Measurements from ENCODE around the gene TMEM60. TPM values are rescaled to one million over a fixed set of nuclear protein-coding genes. Genes with fewer than 3 reads are reported as not detected.

TMEM60 gene
- total and polyA plus RNA-seq, 11 donors: 5.4 to 16.3 (median 8.7) TPM

- intact Hi-C loops (cut with DNase I): no loop called here
- Histone ChIP-seq H3K27me3 (no peaks in the 10 kb centered on the region), H3K36me3 (no peaks in the 10 kb centered on the region), H3K4me3 (no peak overlapping the region), H3K4me1 (peaks cover 0 to 40% (median 10%) of the 10 kb centered on the region in 12 donors), H3K9me3 (peaks cover 0 to 4% (median 0%) of the 10 kb centered on the region in 12 donors), H3K27ac (no peak overlapping the region)
- WGBS, 4 donors: 92 to 100% (median 99%) methylated on average over 1 of the region's 1 CpG
- TF ChIP-seq, protein P1, sequence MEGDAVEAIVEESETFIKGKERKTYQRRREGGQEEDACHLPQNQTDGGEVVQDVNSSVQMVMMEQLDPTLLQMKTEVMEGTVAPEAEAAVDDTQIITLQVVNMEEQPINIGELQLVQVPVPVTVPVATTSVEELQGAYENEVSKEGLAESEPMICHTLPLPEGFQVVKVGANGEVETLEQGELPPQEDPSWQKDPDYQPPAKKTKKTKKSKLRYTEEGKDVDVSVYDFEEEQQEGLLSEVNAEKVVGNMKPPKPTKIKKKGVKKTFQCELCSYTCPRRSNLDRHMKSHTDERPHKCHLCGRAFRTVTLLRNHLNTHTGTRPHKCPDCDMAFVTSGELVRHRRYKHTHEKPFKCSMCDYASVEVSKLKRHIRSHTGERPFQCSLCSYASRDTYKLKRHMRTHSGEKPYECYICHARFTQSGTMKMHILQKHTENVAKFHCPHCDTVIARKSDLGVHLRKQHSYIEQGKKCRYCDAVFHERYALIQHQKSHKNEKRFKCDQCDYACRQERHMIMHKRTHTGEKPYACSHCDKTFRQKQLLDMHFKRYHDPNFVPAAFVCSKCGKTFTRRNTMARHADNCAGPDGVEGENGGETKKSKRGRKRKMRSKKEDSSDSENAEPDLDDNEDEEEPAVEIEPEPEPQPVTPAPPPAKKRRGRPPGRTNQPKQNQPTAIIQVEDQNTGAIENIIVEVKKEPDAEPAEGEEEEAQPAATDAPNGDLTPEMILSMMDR (IDR thresholded peaks at IDR 0.05): no peak
- TF ChIP-seq POLR2A (IDR thresholded peaks at IDR 0.05): no peak
- ATAC-seq (no peak), DNase-seq (no peak)
These were observed 34.9 kb upstream of the TMEM60 start for GRCh38 chr7:77833136-77833535.

DNA sequence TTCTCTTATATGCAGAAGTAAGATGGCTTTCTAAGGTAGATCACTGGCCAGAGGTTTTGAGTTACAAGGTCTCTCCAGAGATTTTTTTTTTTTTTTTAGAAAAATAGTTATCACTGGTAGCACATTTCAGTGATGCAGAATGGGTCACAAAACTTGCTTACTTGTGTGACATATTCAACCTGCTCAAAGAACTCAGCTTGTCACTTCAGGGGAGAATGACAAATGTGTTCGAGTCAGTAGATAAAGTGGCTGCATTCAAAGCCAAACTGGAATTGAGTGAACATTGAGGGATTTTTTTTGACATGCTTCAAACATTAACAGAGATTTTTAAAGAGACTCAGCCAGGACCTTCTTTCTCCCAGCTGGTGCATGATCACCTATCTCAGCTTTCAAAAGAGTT lies 33.7 kb upstream of the TMEM60 start:
- no peak for ATAC-seq
- Histone ChIP-seq H3K36me3 (no peaks in the 10 kb centered on the region), H3K4me3 (no peak overlapping the region), H3K27me3 (no peaks in the 10 kb centered on the region), H3K9me3 (peaks cover 0 to 4% (median 0%) of the 10 kb centered on the region in 12 donors), H3K27ac (no peak overlapping the region), H3K4me1 (peaks cover 0 to 44% (median 6%) of the 10 kb centered on the region in 12 donors)
- intact Hi-C loops (cut with DNase I): no loop called here
- 32 to 44% (median 34%) methylated on average over 1 of the region's 1 CpG for WGBS, 4 donors
- TF ChIP-seq POLR2A (IDR thresholded peaks at IDR 0.05): no peak
- TF ChIP-seq, protein P1 (IDR thresholded peaks at IDR 0.05): no peak
- no peak for DNase-seq

- Histone ChIP-seq H3K4me3 (no peak overlapping the region), H3K27me3 (no peaks in the 10 kb centered on the region), H3K9me3 (peaks cover 0 to 9% (median under 1%) of the 10 kb centered on the region in 12 donors), H3K27ac (no peak overlapping the region), H3K4me1 (peaks cover 0 to 44% (median 6%) of the 10 kb centered on the region in 12 donors), H3K36me3 (no peaks in the 10 kb centered on the region)
- ATAC-seq (no peak), DNase-seq (no peak)
- intact Hi-C loops (cut with DNase I): no loop called here
- TF ChIP-seq, protein P1 (IDR thresholded peaks at IDR 0.05): no peak
- no peak for TF ChIP-seq POLR2A (IDR thresholded peaks at IDR 0.05)
- 92 to 96% (median 96%) methylated on average over 7 of the region's 7 CpGs for WGBS, 4 donors
These were observed 33.2 kb upstream of the TMEM60 start for GRCh38 chr7:77831481-77831880.

GRCh38 chr7:77830649-77831355 lies 32.6 kb upstream of the TMEM60 start:
- ATAC-seq (peak in 1 of 4 donors; percentile 50), DNase-seq (no peak)
- H3K36me3 ChIP-seq: no peaks in the 10 kb centered on the region
- H3K27ac ChIP-seq: no peak overlapping the region
- H3K4me3 ChIP-seq: no peak overlapping the region
- WGBS, 4 donors: 61 to 79% (median 71%) methylated on average over 8 of the region's 8 CpGs
- H3K27me3 ChIP-seq: no peaks in the 10 kb centered on the region
- H3K9me3 ChIP-seq: peaks cover 0 to 13% (median 3%) of the 10 kb centered on the region in 12 donors
- intact Hi-C loops (cut with DNase I): no loop called here
- TF ChIP-seq, protein P1 (IDR thresholded peaks at IDR 0.05): no peak
- no peak for TF ChIP-seq POLR2A (IDR thresholded peaks at IDR 0.05)
- peaks cover 0 to 44% (median 6%) of the 10 kb centered on the region in 12 donors for H3K4me1 ChIP-seq

All from heart left ventricle (tissue), 16 donors.